Hepatocyte (in vitro differentiated cells): ENCODE data around the gene WNT7B. TPM values are rescaled to one million over a fixed set of nuclear protein-coding genes. Genes with fewer than 3 reads are reported as not detected.

Experiments
- DNase-seq: peaks from one replicate; pipeline ENCODE4 v3.0.0-alpha.2; 2016; ENCODE audit warnings: low spot score
- H2AFZ ChIP-seq: fragments of 200-600 bp; sonication (generic); 2 replicates; pipeline ENCODE4 v1.6.0; 2016; ENCODE audit warnings: antibody characterized with exemption, mild to moderate bottlenecking
- H3K27ac ChIP-seq: fragments of 200-600 bp; sonication (generic); 2 replicates; pipeline ENCODE4 v1.5.1; 2016; ENCODE audit warnings: mild to moderate bottlenecking
- H3K27me3 ChIP-seq: fragments of 200-600 bp; sonication (generic); 2 replicates; pipeline ENCODE4 v1.6.1; 2016
- H3K36me3 ChIP-seq: fragments of 200-600 bp; sonication (generic); replicated peaks from 2 replicates; pipeline ENCODE4 v1.5.1; 2016; ENCODE audit warnings: low read depth; ENCODE audit not compliant: insufficient read depth
- H3K4me1 ChIP-seq: fragments of 200-600 bp; sonication (generic); 2 replicates; pipeline ENCODE4 v1.5.1; 2016; ENCODE audit warnings: mild to moderate bottlenecking, moderate library complexity; ENCODE audit not compliant: insufficient read depth
- H3K4me2 ChIP-seq: fragments of 200-600 bp; sonication (generic); 2 replicates; pipeline ENCODE4 v1.6.0; 2016
- H3K4me3 ChIP-seq: fragments of 200-600 bp; sonication (generic); 2 replicates; pipeline ENCODE4 v1.5.1; 2016; ENCODE audit warnings: mild to moderate bottlenecking
- H3K79me2 ChIP-seq: fragments of 200-600 bp; sonication (generic); 2 replicates; pipeline ENCODE4 v1.6.0; 2017; ENCODE audit warnings: mild to moderate bottlenecking
- H3K9me2 ChIP-seq: fragments of 200-600 bp; sonication (generic); replicated peaks from 2 replicates; pipeline ENCODE4 v1.6.0; 2017; ENCODE audit warnings: mild to moderate bottlenecking; ENCODE audit not compliant: insufficient read depth
- H3K9me3 ChIP-seq: fragments of 200-600 bp; sonication (generic); 2 replicates; pipeline ENCODE4 v1.5.1; 2016; ENCODE audit warnings: low read depth, mild to moderate bottlenecking
- H4K20me1 ChIP-seq: fragments of 200-600 bp; sonication (generic); 2 replicates; pipeline ENCODE4 v1.6.0; 2016; ENCODE audit warnings: mild to moderate bottlenecking; ENCODE audit not compliant: insufficient read depth, poor library complexity, severe bottlenecking
- EZH2 ChIP-seq: fragments of 200-600 bp; sonication (generic); IDR thresholded peaks from 2 replicates; pipeline ENCODE4 v1.6.1; 2016; ENCODE audit warnings: antibody characterized with exemption, mild to moderate bottlenecking, borderline replicate concordance
- EZH2phosphoT487 ChIP-seq: fragments of 200-600 bp; sonication (generic); IDR thresholded peaks from one replicate; pipeline ENCODE4 v1.6.1; 2018; ENCODE audit warnings: antibody characterized with exemption, mild to moderate bottlenecking, low read depth, moderate library complexity; ENCODE audit not compliant: unreplicated experiment, severe bottlenecking
- WGBS: methylation state at CpG from one replicate; pipeline ENCODE4 v1.1.6; 2016; ENCODE audit warnings: low lambda C conversion rate; ENCODE audit errors: missing lambda C conversion rate; 5-methylcytosine and 5-hydroxymethylcytosine counted together
- polyA plus RNA-seq: library from polyadenylated mRNA; unstranded; fragments of >200 nt; fragmentation: Nextera tagmentation; extraction: Ambion mirVana; gene quantifications from 2 replicates; pipeline ENCODE4 v1.2.1, GENCODE V29; 2016
- total RNA-seq: library from RNA; depleted of rRNA; stranded (reverse); fragments of >200 nt; gene quantifications from 2 replicates; pipeline ENCODE4 v1.2.3, GENCODE V29; 2014
- TF ChIP-seq, protein P1 (sequence below): fragments of 200-600 bp; sonication (generic); IDR thresholded peaks from 2 replicates; pipeline ENCODE4 v1.5.1; 2016; ENCODE audit warnings: antibody characterized with exemption, mild to moderate bottlenecking; ENCODE audit not compliant: poor library complexity

The WNT7B gene
- total and polyA plus RNA-seq, 2 experiments from 2014 or later: 1.9 to 2.4 TPM

DNA sequence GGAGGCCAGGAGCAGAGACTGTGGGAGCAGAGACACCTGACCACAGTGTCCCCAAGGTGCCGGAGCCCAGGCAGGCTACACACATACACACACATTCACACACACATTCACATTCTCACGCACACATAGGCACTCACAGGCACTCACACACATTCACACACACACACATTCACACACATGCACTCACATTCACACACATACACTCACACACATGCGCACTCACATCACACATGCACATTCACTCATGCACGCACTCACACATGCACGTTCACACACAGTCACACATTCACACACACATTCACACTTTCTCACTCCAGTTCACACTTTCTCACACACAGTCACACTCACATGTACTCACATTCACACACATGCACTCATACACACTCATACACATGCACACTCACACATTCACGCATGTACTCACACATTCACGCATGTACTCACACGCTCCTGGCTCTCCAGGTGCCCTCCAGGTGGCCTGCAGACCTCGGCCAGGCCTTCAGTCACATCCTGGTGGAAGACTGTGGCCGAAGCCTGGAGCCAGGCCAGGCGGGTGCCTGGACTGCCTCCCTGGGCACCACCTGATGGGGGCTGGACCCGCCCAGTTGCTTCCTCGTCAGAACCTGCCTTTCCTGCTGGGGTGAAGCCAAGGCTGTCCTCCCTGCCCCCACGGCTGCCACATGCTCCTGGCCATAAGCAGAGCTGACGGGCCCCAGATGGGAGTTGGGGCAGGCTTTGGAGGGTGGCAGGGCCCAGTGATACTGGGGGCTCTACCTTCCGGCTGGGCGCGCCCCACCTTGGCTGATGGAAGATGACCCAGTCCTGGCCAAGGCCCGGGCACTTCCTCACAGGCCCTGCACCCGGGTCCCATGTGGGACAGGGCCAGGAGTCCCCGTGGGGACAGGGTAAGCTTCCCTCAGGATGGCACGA is 89.5 kb downstream of the WNT7B start:
- H3K27me3 ChIP-seq: no peaks in the 10 kb centered on the region
- DNase-seq: no peak
- no peak overlapping the region for H3K4me3 ChIP-seq
- H3K4me1 ChIP-seq: no peaks in the 10 kb centered on the region
- no peak overlapping the region for H2AFZ ChIP-seq
- H3K9me3 ChIP-seq: no peaks in the 10 kb centered on the region
- TF ChIP-seq, protein P1, sequence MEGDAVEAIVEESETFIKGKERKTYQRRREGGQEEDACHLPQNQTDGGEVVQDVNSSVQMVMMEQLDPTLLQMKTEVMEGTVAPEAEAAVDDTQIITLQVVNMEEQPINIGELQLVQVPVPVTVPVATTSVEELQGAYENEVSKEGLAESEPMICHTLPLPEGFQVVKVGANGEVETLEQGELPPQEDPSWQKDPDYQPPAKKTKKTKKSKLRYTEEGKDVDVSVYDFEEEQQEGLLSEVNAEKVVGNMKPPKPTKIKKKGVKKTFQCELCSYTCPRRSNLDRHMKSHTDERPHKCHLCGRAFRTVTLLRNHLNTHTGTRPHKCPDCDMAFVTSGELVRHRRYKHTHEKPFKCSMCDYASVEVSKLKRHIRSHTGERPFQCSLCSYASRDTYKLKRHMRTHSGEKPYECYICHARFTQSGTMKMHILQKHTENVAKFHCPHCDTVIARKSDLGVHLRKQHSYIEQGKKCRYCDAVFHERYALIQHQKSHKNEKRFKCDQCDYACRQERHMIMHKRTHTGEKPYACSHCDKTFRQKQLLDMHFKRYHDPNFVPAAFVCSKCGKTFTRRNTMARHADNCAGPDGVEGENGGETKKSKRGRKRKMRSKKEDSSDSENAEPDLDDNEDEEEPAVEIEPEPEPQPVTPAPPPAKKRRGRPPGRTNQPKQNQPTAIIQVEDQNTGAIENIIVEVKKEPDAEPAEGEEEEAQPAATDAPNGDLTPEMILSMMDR: no peak
- TF ChIP-seq EZH2phosphoT487 (no peak), EZH2 (no peak)
- H3K9me2 ChIP-seq: no peaks in the 10 kb centered on the region
- no peaks in the 10 kb centered on the region for H3K36me3 ChIP-seq
- H3K4me2 ChIP-seq: no peak overlapping the region
- WGBS: 94% methylated on average over 22 of the region's 22 CpGs
- no peaks in the 10 kb centered on the region for H4K20me1 ChIP-seq
- no peak overlapping the region for H3K27ac ChIP-seq
- no peaks in the 10 kb centered on the region for H3K79me2 ChIP-seq

DNA sequence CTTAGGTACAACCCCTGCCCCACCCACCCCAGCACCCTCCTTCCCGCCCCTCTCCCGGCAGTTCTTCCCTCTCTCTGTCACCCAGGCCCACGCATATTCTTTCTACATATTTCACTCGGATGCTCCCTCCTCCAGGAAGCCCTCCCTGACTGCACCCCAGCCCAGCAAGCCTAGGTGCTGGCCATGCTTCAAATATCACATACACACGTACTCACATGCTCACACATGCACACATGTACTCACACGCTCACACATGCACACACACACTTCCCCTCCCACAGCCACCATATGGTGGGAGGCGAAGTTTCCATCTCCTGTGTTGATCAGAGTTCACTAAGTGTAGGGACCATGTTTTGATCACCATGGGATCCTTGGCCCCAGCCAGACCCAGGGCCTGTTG is 90.4 kb downstream of the WNT7B start:
- Histone ChIP-seq H3K4me3 (no peak overlapping the region), H4K20me1 (no peaks in the 10 kb centered on the region), H3K27ac (no peak overlapping the region), H3K79me2 (no peaks in the 10 kb centered on the region), H3K27me3 (no peaks in the 10 kb centered on the region), H2AFZ (no peak overlapping the region), H3K4me2 (no peak overlapping the region), H3K9me3 (no peaks in the 10 kb centered on the region), H3K9me2 (no peaks in the 10 kb centered on the region), H3K36me3 (no peaks in the 10 kb centered on the region), H3K4me1 (no peaks in the 10 kb centered on the region)
- no peak for TF ChIP-seq EZH2phosphoT487
- TF ChIP-seq, protein P1: no peak
- no peak for TF ChIP-seq EZH2
- DNase-seq: no peak
- WGBS: 93% methylated on average over 5 of the region's 7 CpGs

DNA sequence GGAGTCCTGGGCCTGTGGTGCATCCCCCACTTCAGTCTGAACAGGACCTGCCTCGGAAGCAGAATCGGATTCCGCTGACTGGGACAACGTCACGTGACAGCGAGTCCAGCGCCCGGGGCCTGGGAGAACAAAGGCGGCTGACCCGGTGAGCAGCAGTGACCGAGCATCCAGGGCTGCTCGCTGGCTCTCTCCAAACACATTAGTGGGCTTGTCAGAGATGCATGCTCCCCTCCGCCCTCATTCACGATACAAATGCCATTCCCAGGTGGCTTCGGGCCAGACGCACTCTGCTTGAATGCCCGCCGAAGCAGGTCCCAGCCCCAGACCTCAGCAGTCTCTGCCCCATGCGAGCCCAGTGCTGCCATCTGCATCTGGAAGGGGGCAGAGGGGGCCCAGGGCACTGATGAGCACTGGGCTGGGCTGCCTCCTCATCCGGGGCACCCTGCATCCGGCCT is 91.0 kb downstream of the WNT7B start:
- no peaks in the 10 kb centered on the region for H3K9me2 ChIP-seq
- no peak overlapping the region for H3K4me3 ChIP-seq
- H3K9me3 ChIP-seq: no peaks in the 10 kb centered on the region
- WGBS: 82% methylated on average over 20 of the region's 21 CpGs
- H4K20me1 ChIP-seq: no peaks in the 10 kb centered on the region
- H3K36me3 ChIP-seq: no peaks in the 10 kb centered on the region
- no peak overlapping the region for H3K27ac ChIP-seq
- H3K4me2 ChIP-seq: no peak overlapping the region
- no peak for TF ChIP-seq EZH2
- TF ChIP-seq, protein P1: no peak
- no peak for TF ChIP-seq EZH2phosphoT487
- H3K4me1 ChIP-seq: no peaks in the 10 kb centered on the region
- DNase-seq: no peak
- no peaks in the 10 kb centered on the region for H3K27me3 ChIP-seq
- no peaks in the 10 kb centered on the region for H3K79me2 ChIP-seq
- H2AFZ ChIP-seq: no peak overlapping the region
